Panc1 (cell line): ENCODE measurements around the gene DCC. TPM values are rescaled to one million over a fixed set of nuclear protein-coding genes. Genes with fewer than 3 reads are reported as not detected.

Experiments used
- ATAC-seq: fragments of 200-7000 bp; cut with Tn5 transposase; 2 replicates; pipeline ENCODE4 v1.9.1; 2020; ENCODE audit warnings: mild to moderate bottlenecking, moderate library complexity
- BruUV-seq: library from RNA; stranded (reverse); fragments of 400-500 nt; replicated peaks from 2 replicates; lab custom pipeline; 2021; lab: Mats Ljungman, UMichigan
- CTCF ChIA-PET: fragments of 300-600 bp; sonication (Branson Sonifier 250); formaldehyde crosslinking; loops from one replicate; lab custom pipeline; 2022; ENCODE audit warnings: antibody characterized with exemption; lab: Charles Lee
- POLR2A ChIA-PET: fragments of 300-600 bp; sonication (Branson Sonifier 250); formaldehyde crosslinking; loops from one replicate; lab custom pipeline; 2022; ENCODE audit warnings: antibody characterized with exemption; lab: Charles Lee
- DNase-seq: peaks from one replicate; pipeline ENCODE4 v3.0.0-alpha.2; 2010; ENCODE audit warnings: low read depth, low spot score
- H3K27ac ChIP-seq: 2 replicates; pipeline ENCODE4 v1.5.1; 2011; ENCODE audit warnings: mild to moderate bottlenecking, low read length, inconsistent platforms
- H3K27me3 ChIP-seq: fragments of 200-500 bp; sonication (Bioruptor generic); 2 replicates; pipeline ENCODE4 v1.6.0; 2014; ENCODE audit warnings: low read length, inconsistent platforms; ENCODE audit not compliant: control insufficient read depth, insufficient read depth
- H3K36me3 ChIP-seq: fragments of 200-500 bp; sonication (Bioruptor generic); 2 replicates; pipeline ENCODE4 v1.5.1; 2014; ENCODE audit warnings: inconsistent platforms, mild to moderate bottlenecking, low read length, moderate library complexity; ENCODE audit not compliant: control insufficient read depth, insufficient read depth
- H3K4me1 ChIP-seq: 2 replicates; pipeline ENCODE4 v1.5.1; 2011; ENCODE audit warnings: inconsistent platforms, mild to moderate bottlenecking, low read length, moderate library complexity; ENCODE audit not compliant: control insufficient read depth, insufficient read depth
- H3K4me3 ChIP-seq, 2 experiments: 2 replicates each; pipeline ENCODE4 v1.5.1; 2011 to 2012; ENCODE audit warnings: low read depth in 2 of 2, low read length in 2 of 2, mild to moderate bottlenecking in 2 of 2, inconsistent platforms in 1 of 2, moderate library complexity in 1 of 2
- H3K9me3 ChIP-seq: fragments of 200-500 bp; sonication (Bioruptor generic); 2 replicates; pipeline ENCODE4 v1.5.1; 2014; ENCODE audit warnings: low read depth, mild to moderate bottlenecking, inconsistent platforms, low read length, moderate library complexity; ENCODE audit not compliant: control insufficient read depth, insufficient read depth
- CTCF ChIP-seq: fragments of 450-650 bp; IDR thresholded peaks from 2 replicates; pipeline ENCODE4 v1.5.1; 2017; ENCODE audit warnings: mild to moderate bottlenecking
- POLR2AphosphoS5 ChIP-seq: IDR thresholded peaks from 2 replicates; pipeline ENCODE4 v1.6.1; 2012; ENCODE audit warnings: mild to moderate bottlenecking, low read depth, low read length, moderate library complexity
- SIN3A ChIP-seq: IDR thresholded peaks from 2 replicates; pipeline ENCODE4 v1.6.1; 2012; ENCODE audit warnings: low read depth, mild to moderate bottlenecking, low read length, moderate library complexity, borderline replicate concordance; ENCODE audit not compliant: insufficient read depth
- TCF7L2 ChIP-seq: IDR thresholded peaks from 2 replicates; pipeline ENCODE4 v1.6.1; 2011; ENCODE audit warnings: mild to moderate bottlenecking, low read depth, low read length, inconsistent platforms
- in situ Hi-C: cut with HindIII; loops from 2 replicates; pipeline ENCODE4 v1.10.0; 2016; ENCODE audit warnings: low sequenced_read_pairs, low pct_unique_long_range_greater_than_20kb
- intact Hi-C: fragments of 100-400 bp; cut with micrococcal nuclease; formaldehyde crosslinking; loops from one replicate; pipeline ENCODE4 v1.10.0; 2022; ENCODE audit not compliant: unreplicated experiment
- total RNA-seq: library from RNA; stranded (reverse); gene quantifications from one replicate; pipeline ENCODE4 v1.2.1, GENCODE V29; 2021; ENCODE audit not compliant: unreplicated experiment
- TF ChIP-seq, protein P1 (sequence below), 2 experiments: IDR thresholded peaks; 2 replicates each; pipeline ENCODE4 v1.6.1; 2011 to 2012; ENCODE audit warnings: low read depth in 2 of 2, control low read depth in 1 of 2, low read length in 1 of 2, mild to moderate bottlenecking in 1 of 2, moderate library complexity in 1 of 2; ENCODE audit not compliant: insufficient read depth in 1 of 2

DCC gene
- total RNA-seq, 1 experiment from 2014 or later = not detected

DNA sequence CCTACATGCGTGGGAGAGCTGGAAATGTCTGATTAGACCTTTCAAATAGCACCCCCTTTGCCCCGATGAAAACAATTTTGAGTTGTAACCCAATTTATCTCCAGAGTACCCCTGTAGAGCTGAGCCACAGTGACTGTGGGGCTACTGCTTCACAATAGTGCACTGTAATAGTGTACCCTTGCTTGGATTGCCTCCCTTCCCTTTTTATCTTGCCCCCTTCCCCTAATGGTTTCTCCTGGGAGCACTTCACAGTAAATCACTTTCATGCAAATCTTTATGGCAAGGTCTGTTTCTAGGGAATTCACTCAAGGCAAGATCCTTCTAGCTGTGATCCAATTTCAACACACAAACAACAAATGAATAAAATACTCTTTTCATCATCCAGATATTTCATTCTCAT lies 1196.9 kb downstream of the DCC start:
- H3K27me3 ChIP-seq = no peaks in the 10 kb centered on the region
- TF ChIP-seq, protein P1, sequence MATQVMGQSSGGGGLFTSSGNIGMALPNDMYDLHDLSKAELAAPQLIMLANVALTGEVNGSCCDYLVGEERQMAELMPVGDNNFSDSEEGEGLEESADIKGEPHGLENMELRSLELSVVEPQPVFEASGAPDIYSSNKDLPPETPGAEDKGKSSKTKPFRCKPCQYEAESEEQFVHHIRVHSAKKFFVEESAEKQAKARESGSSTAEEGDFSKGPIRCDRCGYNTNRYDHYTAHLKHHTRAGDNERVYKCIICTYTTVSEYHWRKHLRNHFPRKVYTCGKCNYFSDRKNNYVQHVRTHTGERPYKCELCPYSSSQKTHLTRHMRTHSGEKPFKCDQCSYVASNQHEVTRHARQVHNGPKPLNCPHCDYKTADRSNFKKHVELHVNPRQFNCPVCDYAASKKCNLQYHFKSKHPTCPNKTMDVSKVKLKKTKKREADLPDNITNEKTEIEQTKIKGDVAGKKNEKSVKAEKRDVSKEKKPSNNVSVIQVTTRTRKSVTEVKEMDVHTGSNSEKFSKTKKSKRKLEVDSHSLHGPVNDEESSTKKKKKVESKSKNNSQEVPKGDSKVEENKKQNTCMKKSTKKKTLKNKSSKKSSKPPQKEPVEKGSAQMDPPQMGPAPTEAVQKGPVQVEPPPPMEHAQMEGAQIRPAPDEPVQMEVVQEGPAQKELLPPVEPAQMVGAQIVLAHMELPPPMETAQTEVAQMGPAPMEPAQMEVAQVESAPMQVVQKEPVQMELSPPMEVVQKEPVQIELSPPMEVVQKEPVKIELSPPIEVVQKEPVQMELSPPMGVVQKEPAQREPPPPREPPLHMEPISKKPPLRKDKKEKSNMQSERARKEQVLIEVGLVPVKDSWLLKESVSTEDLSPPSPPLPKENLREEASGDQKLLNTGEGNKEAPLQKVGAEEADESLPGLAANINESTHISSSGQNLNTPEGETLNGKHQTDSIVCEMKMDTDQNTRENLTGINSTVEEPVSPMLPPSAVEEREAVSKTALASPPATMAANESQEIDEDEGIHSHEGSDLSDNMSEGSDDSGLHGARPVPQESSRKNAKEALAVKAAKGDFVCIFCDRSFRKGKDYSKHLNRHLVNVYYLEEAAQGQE (IDR thresholded peaks at IDR 0.05; ENCODE audit: insufficient read depth in 1 of 2, low read depth in 2 of 2, low read length in 1 of 2) = no peak
- TF ChIP-seq POLR2AphosphoS5 = no peak
- no peak for TF ChIP-seq SIN3A
- no peak for TF ChIP-seq CTCF
- TF ChIP-seq TCF7L2 = no peak
- no peak overlapping the region for H3K27ac ChIP-seq
- ChIA-PET POLR2A (no interaction called here), CTCF (no interaction called here)
- H3K4me1 ChIP-seq = no peaks in the 10 kb centered on the region
- DNase-seq (no peak), ATAC-seq (no peak)
- intact Hi-C loops = no loop called here
- H3K4me3 ChIP-seq = no peak overlapping the region
- in situ Hi-C loops = no loop called here
- no peaks in the 10 kb centered on the region for H3K9me3 ChIP-seq
- no TSS peak for BruUV-seq
- H3K36me3 ChIP-seq = no peaks in the 10 kb centered on the region

- no peak overlapping the region for H3K27ac ChIP-seq
- no peak overlapping the region for H3K4me3 ChIP-seq
- in situ Hi-C loops = no loop called here
- no peaks in the 10 kb centered on the region for H3K4me1 ChIP-seq
- H3K27me3 ChIP-seq = no peaks in the 10 kb centered on the region
- ATAC-seq (no peak), DNase-seq (no peak)
- H3K36me3 ChIP-seq = no peaks in the 10 kb centered on the region
- CTCF ChIA-PET = no interaction called here
- no TSS peak for BruUV-seq
- H3K9me3 ChIP-seq = no peaks in the 10 kb centered on the region
- POLR2A ChIA-PET = no interaction called here
- no peak for TF ChIP-seq TCF7L2
- no peak for TF ChIP-seq POLR2AphosphoS5
- TF ChIP-seq, protein P1 (IDR thresholded peaks at IDR 0.05; ENCODE audit: insufficient read depth in 1 of 2, low read depth in 2 of 2, low read length in 1 of 2) = no peak
- no peak for TF ChIP-seq SIN3A
- no peak for TF ChIP-seq CTCF
- intact Hi-C loops = no loop called here
These were observed 1201.9 kb downstream of the DCC start for GRCh38 chr18:53541924-53542323.
